ENCODE measurements around the gene OGA.

OGA gene

GRCh38 chr10:101736666-101737065 is 81.6 kb downstream of the OGA start:
- Histone ChIP-seq H3K27ac (ENCODE audit: insufficient read depth, low read depth, low read length, poor library complexity, severe bottlenecking) (peak overlapping the region; percentile 63), H3K27me3 (ENCODE audit: control insufficient read depth, insufficient read depth, low read length, poor library complexity, severe bottlenecking) (no peaks in the 10 kb centered on the region)
- WGBS, 2 experiments = 40 to 41% methylated on average over 2 to 3 of the region's 3 CpGs

More at GRCh38 chr10:101736666-101737065, 81.6 kb downstream of the OGA start:
- Histone ChIP-seq H3K4me3 (ENCODE audit: insufficient read depth, low read depth, low read length) (no peak overlapping the region), H3K4me1 (ENCODE audit: control insufficient read depth, insufficient read depth, low read length) (peaks cover 17% of the 10 kb centered on the region), H3K9me3 (ENCODE audit: control insufficient read depth, low read length) (no peaks in the 10 kb centered on the region), H3K36me3 (ENCODE audit: control insufficient read depth, insufficient read depth, low read length) (no peaks in the 10 kb centered on the region)
